Measurements from ENCODE around the gene AUH.
"Not testable (repeated sequence)": the region's sequence is repeated elsewhere in the genome, so short reads cannot be mapped to it uniquely, and the experiment has no call there.

The AUH gene

DNA sequence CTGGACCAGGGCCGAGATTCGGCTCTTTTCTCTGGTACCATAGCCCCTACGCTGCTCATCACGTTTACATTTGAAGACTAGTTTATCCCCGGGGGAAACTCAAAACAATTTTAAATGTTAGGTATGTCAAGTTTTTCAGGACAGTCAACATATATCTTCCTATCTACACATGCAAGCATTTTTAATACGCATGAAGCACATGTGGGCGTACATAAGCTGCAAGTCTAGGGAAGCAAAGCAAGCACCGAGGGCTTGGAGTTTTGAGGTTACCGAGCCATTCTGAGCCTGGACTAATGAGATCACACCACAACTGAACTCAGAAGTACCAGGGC lies 154.4 kb downstream of the AUH start:
- no peak for DNase-seq (ENCODE audit: extremely low spot score)
- CTCF ChIA-PET = interaction anchor here (0.6 kb wide), 2 partner anchors 65 to 107 kb away, joined by 3 to 4 read pairs; no protein-coding TSS in a partner anchor
- POLR2A ChIA-PET = no interaction called here
- TF ChIP-seq SUZ12 (IDR thresholded peaks at IDR 0.05) = no peak
- TF ChIP-seq NFRKB (IDR thresholded peaks at IDR 0.05) = no peak
- TF ChIP-seq FOXA1 (IDR thresholded peaks at IDR 0.05) = no peak
- TF ChIP-seq PKNOX1 (IDR thresholded peaks at IDR 0.05) = no peak
- TF ChIP-seq ARNT (IDR thresholded peaks at IDR 0.05) = no peak
- TF ChIP-seq CTBP1 (IDR thresholded peaks at IDR 0.05; ENCODE audit: borderline replicate concordance) = no peak
- TF ChIP-seq LEF1 (IDR thresholded peaks at IDR 0.05; ENCODE audit: borderline replicate concordance) = no peak
- TF ChIP-seq BHLHE40 (IDR thresholded peaks at IDR 0.05; ENCODE audit: borderline replicate concordance) = no peak
- no peak for TF ChIP-seq L3MBTL2 (conservative IDR thresholded peaks at IDR 0.05)
- no peak for TF ChIP-seq HDGF (IDR thresholded peaks at IDR 0.05; ENCODE audit: borderline replicate concordance)
- TF ChIP-seq SP1 (IDR thresholded peaks at IDR 0.05) = no peak

DNA sequence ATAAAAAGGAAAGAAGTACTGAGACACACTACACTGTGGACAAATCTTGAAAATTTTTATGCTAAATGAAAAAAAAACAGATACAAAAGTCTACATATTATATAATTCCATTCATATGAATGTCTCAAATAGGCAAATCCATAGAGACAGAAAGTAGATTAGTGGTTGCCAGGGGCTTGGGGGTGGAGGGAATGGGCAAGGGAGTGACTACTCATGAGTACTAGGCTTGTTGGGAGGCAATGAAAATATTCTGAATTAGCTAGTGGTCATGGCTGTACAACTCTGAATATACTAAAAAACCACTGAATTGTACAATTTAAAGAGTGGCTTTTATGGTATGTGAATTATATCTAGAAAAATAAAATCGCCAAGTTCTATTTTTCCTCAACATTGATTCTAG lies 154.9 kb downstream of the AUH start:
- POLR2A ChIA-PET = no interaction called here
- TF ChIP-seq FOXM1 (IDR thresholded peaks at IDR 0.05; ENCODE audit: borderline replicate concordance) (no peak), HDGF (IDR thresholded peaks at IDR 0.05; ENCODE audit: borderline replicate concordance) (no peak)
- CTCF ChIA-PET = interaction anchor here (0.6 kb wide), 1 partner anchor 64 kb away, joined by 3 read pairs; no protein-coding TSS in a partner anchor

GRCh38 chr9:91202736-91203283 lies 158.9 kb downstream of the AUH start:
- no peak for DNase-seq (ENCODE audit: extremely low spot score)
- CTCF ChIA-PET = no interaction called here
- no peak for TF ChIP-seq ELF4 (IDR thresholded peaks at IDR 0.05)
- no peak for TF ChIP-seq CTBP1 (IDR thresholded peaks at IDR 0.05; ENCODE audit: borderline replicate concordance)
- no peak for TF ChIP-seq BHLHE40 (IDR thresholded peaks at IDR 0.05; ENCODE audit: borderline replicate concordance)
- TF ChIP-seq ARNT (IDR thresholded peaks at IDR 0.05) = no peak
- TF ChIP-seq HDGF (IDR thresholded peaks at IDR 0.05; ENCODE audit: borderline replicate concordance) = no peak
- TF ChIP-seq FOXM1 (IDR thresholded peaks at IDR 0.05; ENCODE audit: borderline replicate concordance) = no peak
- TF ChIP-seq ZNF384 (IDR thresholded peaks at IDR 0.05) = no peak
- TF ChIP-seq FOXA1 (IDR thresholded peaks at IDR 0.05) = no peak
- no peak for TF ChIP-seq FOXK2 (IDR thresholded peaks at IDR 0.05)
- no peak for TF ChIP-seq L3MBTL2 (conservative IDR thresholded peaks at IDR 0.05)
- TF ChIP-seq SP1 (IDR thresholded peaks at IDR 0.05) = no peak
- TF ChIP-seq TARDBP (IDR thresholded peaks at IDR 0.05) = no peak
- no peak for TF ChIP-seq PKNOX1 (IDR thresholded peaks at IDR 0.05)
- no peak for TF ChIP-seq LEF1 (IDR thresholded peaks at IDR 0.05; ENCODE audit: borderline replicate concordance)
- TF ChIP-seq NFRKB (IDR thresholded peaks at IDR 0.05) = no peak
- TF ChIP-seq SUZ12 (IDR thresholded peaks at IDR 0.05) = no peak
- POLR2A ChIA-PET = no interaction called here

More for the DNA sequence above, 154.9 kb downstream of the AUH start:
- DNase-seq (ENCODE audit: extremely low spot score) = no peak

- DNase-seq (ENCODE audit: extremely low spot score) = no peak
- no peak for TF ChIP-seq SP1 (IDR thresholded peaks at IDR 0.05)
- no peak for TF ChIP-seq ARNT (IDR thresholded peaks at IDR 0.05)
- no peak for TF ChIP-seq L3MBTL2 (conservative IDR thresholded peaks at IDR 0.05)
- no peak for TF ChIP-seq CTBP1 (IDR thresholded peaks at IDR 0.05; ENCODE audit: borderline replicate concordance)
- TF ChIP-seq FOXK2 (IDR thresholded peaks at IDR 0.05) = no peak
- TF ChIP-seq SUZ12 (IDR thresholded peaks at IDR 0.05) = no peak
- TF ChIP-seq FOXA1 (IDR thresholded peaks at IDR 0.05) = no peak
- TF ChIP-seq TARDBP (IDR thresholded peaks at IDR 0.05) = no peak
- no peak for TF ChIP-seq PKNOX1 (IDR thresholded peaks at IDR 0.05)
- no peak for TF ChIP-seq LEF1 (IDR thresholded peaks at IDR 0.05; ENCODE audit: borderline replicate concordance)
- TF ChIP-seq FOXM1 (IDR thresholded peaks at IDR 0.05; ENCODE audit: borderline replicate concordance) = no peak
- no peak for TF ChIP-seq ZNF384 (IDR thresholded peaks at IDR 0.05)
- POLR2A ChIA-PET = no interaction called here
- CTCF ChIA-PET = no interaction called here
Observed at GRCh38 chr9:91200692-91201336, 160.9 kb downstream of the AUH start.

DNA sequence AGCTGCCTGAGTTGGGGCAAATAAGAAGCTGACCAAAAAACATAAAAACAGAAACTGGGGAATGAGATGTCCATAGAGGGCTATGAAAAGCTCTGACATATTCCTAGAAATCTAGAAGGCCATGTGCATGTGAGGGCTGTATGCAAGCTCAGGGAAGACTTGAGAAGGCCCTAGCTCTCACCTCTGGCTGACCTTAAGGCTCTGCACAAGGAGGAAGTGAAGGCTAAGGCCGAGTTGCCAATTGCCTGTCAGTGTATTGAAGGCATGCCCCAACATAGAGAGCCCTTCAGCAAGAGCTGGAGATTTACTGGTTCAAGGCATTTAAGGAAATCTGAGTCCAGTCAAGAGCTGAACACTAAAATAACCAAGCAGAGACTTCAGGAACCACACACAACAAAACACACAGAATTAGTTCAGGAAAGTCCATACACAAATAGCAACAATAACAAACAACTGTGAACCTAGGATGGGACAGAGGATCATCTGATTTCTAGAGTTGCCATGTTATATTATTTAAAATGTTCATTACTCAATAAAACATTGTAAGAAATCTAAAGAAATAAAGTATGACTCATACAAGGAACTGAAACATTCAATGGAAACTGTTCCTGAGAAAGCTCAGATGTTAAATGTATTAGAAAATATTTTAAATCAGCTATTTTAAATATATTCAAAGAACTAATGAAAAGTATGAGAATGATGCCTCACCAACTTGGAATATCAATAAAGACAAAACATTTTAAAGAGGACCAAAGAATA lies 161.8 kb downstream of the AUH start:
- ChIA-PET POLR2A (no interaction called here), CTCF (interaction anchor here (0.6 kb wide), 1 partner anchor 111 kb away, joined by 3 read pairs; no protein-coding TSS in a partner anchor)
- no peak for DNase-seq (ENCODE audit: extremely low spot score)
- no peak for TF ChIP-seq NFRKB (IDR thresholded peaks at IDR 0.05)
- TF ChIP-seq ARNT (IDR thresholded peaks at IDR 0.05) = no peak
- TF ChIP-seq SP1 (IDR thresholded peaks at IDR 0.05) = no peak
- TF ChIP-seq FOXM1 (IDR thresholded peaks at IDR 0.05; ENCODE audit: borderline replicate concordance) = no peak
- TF ChIP-seq ELF4 (IDR thresholded peaks at IDR 0.05) = no peak
- no peak for TF ChIP-seq HDGF (IDR thresholded peaks at IDR 0.05; ENCODE audit: borderline replicate concordance)
- no peak for TF ChIP-seq SUZ12 (IDR thresholded peaks at IDR 0.05)
- TF ChIP-seq BHLHE40 (IDR thresholded peaks at IDR 0.05; ENCODE audit: borderline replicate concordance) = no peak
- TF ChIP-seq L3MBTL2 (conservative IDR thresholded peaks at IDR 0.05) = no peak
- no peak for TF ChIP-seq FOXK2 (IDR thresholded peaks at IDR 0.05)

GRCh38 chr9:91198881-91199280 lies 162.8 kb downstream of the AUH start:
- POLR2A ChIA-PET; DNase-seq (ENCODE audit: extremely low spot score): not testable (repeated sequence)
- CTCF ChIA-PET = interaction anchor here (0.6 kb wide), 1 partner anchor 110 kb away, joined by 3 read pairs; no protein-coding TSS in a partner anchor

All from HEK293T (cell line).